ENCODE measurements around the gene ACP4. TPM values are rescaled to one million over a fixed set of nuclear protein-coding genes. Genes with fewer than 3 reads are reported as not detected.

ACP4 gene
- total and polyA plus RNA-seq, 3 donors from 2014 or later: 0.43 to 4.0 (median 1.9) TPM

DNA sequence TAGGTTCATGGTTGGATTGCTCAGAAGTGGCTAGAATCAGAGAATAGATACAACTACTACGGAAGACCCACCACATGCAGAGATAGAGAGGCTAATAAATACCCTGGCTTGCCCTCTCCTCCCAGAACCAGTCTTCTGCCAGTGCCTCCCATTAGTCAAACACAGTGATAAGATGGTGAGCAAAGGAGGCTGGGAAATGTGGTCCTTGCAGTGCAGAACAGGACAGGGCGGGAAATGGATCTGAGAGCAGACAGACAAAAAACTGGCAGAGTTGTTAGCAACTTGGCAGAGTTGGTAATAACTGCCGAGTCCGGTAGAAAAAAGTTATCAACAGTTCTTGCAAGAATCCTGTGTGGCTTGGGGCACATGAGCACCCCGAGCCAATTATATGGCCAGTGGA is 24.7 kb downstream of the ACP4 start:
- WGBS, 2 donors: 77 to 82% methylated on average over 5 of the region's 5 CpGs
- no peak for TF ChIP-seq POLR2A (IDR thresholded peaks at IDR 0.05)
- TF ChIP-seq, protein P1, sequence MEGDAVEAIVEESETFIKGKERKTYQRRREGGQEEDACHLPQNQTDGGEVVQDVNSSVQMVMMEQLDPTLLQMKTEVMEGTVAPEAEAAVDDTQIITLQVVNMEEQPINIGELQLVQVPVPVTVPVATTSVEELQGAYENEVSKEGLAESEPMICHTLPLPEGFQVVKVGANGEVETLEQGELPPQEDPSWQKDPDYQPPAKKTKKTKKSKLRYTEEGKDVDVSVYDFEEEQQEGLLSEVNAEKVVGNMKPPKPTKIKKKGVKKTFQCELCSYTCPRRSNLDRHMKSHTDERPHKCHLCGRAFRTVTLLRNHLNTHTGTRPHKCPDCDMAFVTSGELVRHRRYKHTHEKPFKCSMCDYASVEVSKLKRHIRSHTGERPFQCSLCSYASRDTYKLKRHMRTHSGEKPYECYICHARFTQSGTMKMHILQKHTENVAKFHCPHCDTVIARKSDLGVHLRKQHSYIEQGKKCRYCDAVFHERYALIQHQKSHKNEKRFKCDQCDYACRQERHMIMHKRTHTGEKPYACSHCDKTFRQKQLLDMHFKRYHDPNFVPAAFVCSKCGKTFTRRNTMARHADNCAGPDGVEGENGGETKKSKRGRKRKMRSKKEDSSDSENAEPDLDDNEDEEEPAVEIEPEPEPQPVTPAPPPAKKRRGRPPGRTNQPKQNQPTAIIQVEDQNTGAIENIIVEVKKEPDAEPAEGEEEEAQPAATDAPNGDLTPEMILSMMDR (IDR thresholded peaks at IDR 0.05): no peak

DNA sequence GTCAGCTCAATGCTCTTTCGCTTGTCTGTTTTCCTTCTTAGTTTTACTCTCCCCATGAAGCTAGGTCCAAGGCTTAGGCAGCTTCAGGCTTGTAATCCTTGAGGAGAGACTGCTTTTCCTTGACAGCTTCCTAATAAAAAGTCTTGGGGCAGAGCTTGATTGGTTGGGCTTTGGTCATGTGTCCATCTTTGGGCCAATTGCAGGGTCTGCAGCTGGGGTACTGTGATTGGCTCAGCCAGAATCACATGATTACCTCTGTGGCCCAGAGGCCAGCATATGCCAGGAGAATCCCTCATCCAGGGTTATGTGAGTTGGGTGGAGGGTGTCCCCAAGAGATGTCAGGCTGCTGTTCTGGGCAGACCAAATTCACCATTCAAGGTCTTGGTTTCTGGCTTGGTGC is 25.2 kb downstream of the ACP4 start:
- DNase-seq: peak; percentile 41
- intact Hi-C loops (cut with DNase I; ENCODE audit: low total_unique reads): no loop called here
- Histone ChIP-seq H3K9me3 (no peaks in the 10 kb centered on the region), H3K36me3 (ENCODE audit: low read depth, missing control alignments) (no peaks in the 10 kb centered on the region), H3K27me3 (no peaks in the 10 kb centered on the region), H3K4me3 (no peak overlapping the region), H3K27ac (no peak overlapping the region), H3K4me1 (no peaks in the 10 kb centered on the region)
- no peak for TF ChIP-seq POLR2A (IDR thresholded peaks at IDR 0.05)
- TF ChIP-seq, protein P1 (IDR thresholded peaks at IDR 0.05): no peak
- 80 to 100% methylated on average over 1 of the region's 1 CpG for WGBS, 2 donors

More for the DNA sequence above, 24.7 kb downstream of the ACP4 start:
- no peak for DNase-seq
- no peak overlapping the region for H3K4me3 ChIP-seq
- H3K4me1 ChIP-seq: no peaks in the 10 kb centered on the region
- H3K36me3 ChIP-seq (ENCODE audit: low read depth, missing control alignments): no peaks in the 10 kb centered on the region
- no peaks in the 10 kb centered on the region for H3K9me3 ChIP-seq
- no peaks in the 10 kb centered on the region for H3K27me3 ChIP-seq
- no peak overlapping the region for H3K27ac ChIP-seq
- intact Hi-C loops (cut with DNase I; ENCODE audit: low total_unique reads): no loop called here

DNA sequence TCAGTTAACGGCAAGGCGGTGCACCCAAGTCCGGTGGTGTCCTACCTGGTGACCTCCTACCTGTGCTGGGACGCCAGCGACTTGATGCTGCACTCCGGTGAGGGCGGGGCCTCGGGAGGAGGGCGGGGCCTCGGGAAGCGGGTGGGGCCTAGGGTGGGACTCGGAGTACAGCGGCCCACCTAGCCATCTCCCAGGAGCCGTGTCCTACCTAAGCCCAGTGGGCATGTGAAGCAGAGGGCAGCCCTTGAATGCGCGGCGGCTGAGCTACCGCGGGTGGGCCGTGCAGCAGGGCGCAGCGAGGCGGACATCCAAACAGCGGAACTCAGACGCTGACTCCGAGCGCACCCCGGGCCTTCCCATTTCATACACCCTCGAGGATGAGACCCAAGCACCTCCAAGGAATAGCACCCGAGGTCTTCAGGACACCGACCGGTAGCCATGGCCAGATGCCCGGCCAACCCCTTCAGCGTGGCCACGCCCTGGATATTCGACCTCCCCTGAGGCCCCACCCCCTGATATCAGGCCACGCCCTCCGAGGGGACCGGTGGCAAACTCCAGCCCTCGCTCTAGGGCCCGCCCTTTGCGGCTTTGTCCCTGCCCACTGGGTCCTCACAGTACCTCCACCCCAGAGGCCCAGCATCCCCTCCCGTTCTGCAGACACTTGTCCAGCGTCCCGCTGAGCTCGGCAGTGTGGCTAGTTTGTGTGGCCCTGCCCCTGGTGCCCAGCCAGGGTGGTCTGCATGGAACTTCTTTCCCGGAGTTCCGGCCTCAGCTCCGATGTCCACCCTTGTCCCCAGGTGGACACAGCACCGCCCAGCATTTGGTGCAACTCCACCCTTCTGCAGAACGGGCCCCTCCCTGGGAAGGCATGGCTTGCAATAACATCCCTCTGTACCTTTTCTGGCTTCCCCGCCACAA is 28.0 kb downstream of the ACP4 start:
- H3K4me3 ChIP-seq: peak overlapping the region in 1 of 2 donors; percentile 51
- peak; percentile 55 for DNase-seq
- H3K9me3 ChIP-seq: no peaks in the 10 kb centered on the region
- no peak overlapping the region for H3K27ac ChIP-seq
- intact Hi-C loops (cut with DNase I; ENCODE audit: low total_unique reads): no loop called here
- H3K36me3 ChIP-seq (ENCODE audit: low read depth, missing control alignments): no peaks in the 10 kb centered on the region
- 7 to 8% methylated on average over 27 to 49 of the region's 52 CpGs for WGBS, 2 donors
- H3K27me3 ChIP-seq: no peaks in the 10 kb centered on the region
- TF ChIP-seq, protein P1 (IDR thresholded peaks at IDR 0.05): no peak
- TF ChIP-seq POLR2A (IDR thresholded peaks at IDR 0.05): no peak
- H3K4me1 ChIP-seq: no peaks in the 10 kb centered on the region

DNA sequence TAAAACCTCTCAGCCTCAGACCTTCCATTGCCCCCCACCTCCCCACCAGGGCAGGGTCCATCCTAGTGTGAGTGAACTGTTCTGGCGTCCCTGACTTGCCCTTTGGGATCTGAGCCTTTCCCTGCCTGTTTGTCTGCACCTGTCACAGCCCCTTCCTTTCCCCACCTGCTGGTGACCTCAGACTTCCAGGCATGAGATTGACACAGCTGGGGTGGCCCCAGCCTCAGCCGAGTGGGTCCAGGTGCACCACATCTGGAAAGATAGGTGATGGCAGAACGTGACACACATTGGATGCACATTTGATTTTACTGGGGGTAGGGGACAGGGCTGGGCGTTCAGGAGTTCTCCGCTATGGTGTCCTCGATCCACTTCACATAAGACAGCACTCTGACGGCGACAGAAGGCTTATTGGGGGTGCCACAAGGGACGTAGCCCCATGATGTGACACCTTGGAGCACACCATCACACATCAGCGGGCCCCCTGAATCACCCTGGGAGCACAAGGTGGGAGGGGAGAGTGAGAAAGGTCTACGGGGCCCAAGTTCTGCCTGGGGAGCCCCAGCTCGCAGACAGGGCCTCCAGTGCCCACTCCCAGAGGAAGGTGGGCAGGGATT is 28.8 kb downstream of the ACP4 start:
- H3K27me3 ChIP-seq: no peaks in the 10 kb centered on the region
- WGBS, 2 donors: 76 to 82% methylated on average over 11 to 12 of the region's 12 CpGs
- TF ChIP-seq, protein P1 (IDR thresholded peaks at IDR 0.05): no peak

More for the DNA sequence above, 28.8 kb downstream of the ACP4 start:
- Histone ChIP-seq H3K4me3 (no peak overlapping the region), H3K27ac (no peak overlapping the region), H3K4me1 (no peaks in the 10 kb centered on the region), H3K9me3 (no peaks in the 10 kb centered on the region), H3K36me3 (ENCODE audit: low read depth, missing control alignments) (no peaks in the 10 kb centered on the region)
- DNase-seq: no peak
- intact Hi-C loops (cut with DNase I; ENCODE audit: low total_unique reads): no loop called here

Data from testis (tissue), 3 donors.